Ammon's horn (tissue), 1 donor: ENCODE results near the gene MEAK7.

Experiments
- DNase-seq: peaks from one replicate; pipeline ENCODE4 v3.0.0-alpha.2; 2016; ENCODE audit warnings: low spot score

The MEAK7 gene

GRCh38 chr16:84489131-84489530, 15.3 kb downstream of the MEAK7 start:
- no peak for DNase-seq

GRCh38 chr16:84487358-84487757, 17.1 kb downstream of the MEAK7 start:
- DNase-seq, result no peak

- DNase-seq, result no peak
Measured at GRCh38 chr16:84486551-84487235, 17.8 kb downstream of the MEAK7 start.

GRCh38 chr16:84486126-84486525, 18.3 kb downstream of the MEAK7 start:
- DNase-seq, result no peak

GRCh38 chr16:84485255-84486010, 19.0 kb downstream of the MEAK7 start:
- no peak for DNase-seq

GRCh38 chr16:84484579-84485254, 19.7 kb downstream of the MEAK7 start:
- peak; percentile 91 for DNase-seq

- no peak for DNase-seq
Measured at GRCh38 chr16:84483882-84484565, 20.4 kb downstream of the MEAK7 start.

- no peak for DNase-seq
Measured at GRCh38 chr16:84482951-84483881, 21.2 kb downstream of the MEAK7 start.

GRCh38 chr16:84482001-84482891, 22.2 kb downstream of the MEAK7 start:
- DNase-seq, result peak; percentile 33

- peak; percentile 32 for DNase-seq
Measured at GRCh38 chr16:84481051-84481735, 23.3 kb downstream of the MEAK7 start.

GRCh38 chr16:84479716-84480450, 24.6 kb downstream of the MEAK7 start:
- no peak for DNase-seq

GRCh38 chr16:84478172-84478947, 26.1 kb downstream of the MEAK7 start:
- DNase-seq, result peak; percentile 3

- no peak for DNase-seq
Measured at GRCh38 chr16:84477661-84478060, 26.8 kb downstream of the MEAK7 start.

- no peak for DNase-seq
Measured at GRCh38 chr16:84476401-84476800, 28.1 kb downstream of the MEAK7 start.

GRCh38 chr16:84475643-84476240, 28.7 kb downstream of the MEAK7 start:
- no peak for DNase-seq

GRCh38 chr16:84471966-84472365, 32.5 kb downstream of the MEAK7 start:
- DNase-seq, result no peak

- DNase-seq, result no peak
Measured at GRCh38 chr16:84471316-84471715, 33.1 kb downstream of the MEAK7 start.

GRCh38 chr16:84467709-84468108, 36.8 kb downstream of the MEAK7 start:
- DNase-seq, result no peak
